GM18505 (cell line): Measurements from ENCODE around the gene ABCB9.
"Not testable (repeated sequence)": the region's sequence is repeated elsewhere in the genome, so short reads cannot be mapped to it uniquely, and the experiment has no call there.

Experiments used
- ATAC-seq: cut with Tn5 transposase; IDR thresholded peaks from one replicate; pipeline ENCODE4 v1.9.1; 2021; ENCODE audit not compliant: unreplicated experiment
- POLR2A ChIP-seq: IDR thresholded peaks from 4 replicates; pipeline ENCODE4 v1.6.1; 2011; ENCODE audit warnings: borderline replicate concordance; ENCODE audit not compliant: insufficient read depth, insufficient read length; ENCODE audit errors: extremely low read depth

The ABCB9 gene

GRCh38 chr12:122965851-122966742, at the start of gene ABCB9:
Gene ABCB9, minus strand, starts transcription at chr12:122966463. Its CDS starts 6,228 bp downstream, at chr12:122960235.
- peak; percentile 79 for ATAC-seq
- peak; percentile 16 for TF ChIP-seq POLR2A

DNA sequence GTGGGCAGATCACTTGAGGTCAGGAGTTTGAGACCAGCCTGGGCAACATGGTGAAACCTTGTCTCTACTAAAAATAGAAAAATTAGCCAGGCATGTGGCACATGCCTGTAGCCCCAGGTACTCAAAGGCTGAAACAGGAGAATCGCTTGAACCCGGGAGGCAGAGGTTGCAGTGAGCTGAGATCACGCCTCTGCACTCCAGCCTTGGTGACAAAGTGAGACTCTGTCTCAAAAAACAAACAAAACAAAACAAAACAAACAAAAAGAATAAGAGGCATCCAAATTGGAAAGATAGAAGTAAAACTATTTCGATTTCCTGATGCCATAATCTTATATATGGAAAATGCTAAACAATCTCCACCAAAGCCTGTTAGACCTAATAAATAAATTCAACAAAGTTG, 48.2 kb upstream of the ABCB9 start:
- ATAC-seq: not testable (repeated sequence)

DNA sequence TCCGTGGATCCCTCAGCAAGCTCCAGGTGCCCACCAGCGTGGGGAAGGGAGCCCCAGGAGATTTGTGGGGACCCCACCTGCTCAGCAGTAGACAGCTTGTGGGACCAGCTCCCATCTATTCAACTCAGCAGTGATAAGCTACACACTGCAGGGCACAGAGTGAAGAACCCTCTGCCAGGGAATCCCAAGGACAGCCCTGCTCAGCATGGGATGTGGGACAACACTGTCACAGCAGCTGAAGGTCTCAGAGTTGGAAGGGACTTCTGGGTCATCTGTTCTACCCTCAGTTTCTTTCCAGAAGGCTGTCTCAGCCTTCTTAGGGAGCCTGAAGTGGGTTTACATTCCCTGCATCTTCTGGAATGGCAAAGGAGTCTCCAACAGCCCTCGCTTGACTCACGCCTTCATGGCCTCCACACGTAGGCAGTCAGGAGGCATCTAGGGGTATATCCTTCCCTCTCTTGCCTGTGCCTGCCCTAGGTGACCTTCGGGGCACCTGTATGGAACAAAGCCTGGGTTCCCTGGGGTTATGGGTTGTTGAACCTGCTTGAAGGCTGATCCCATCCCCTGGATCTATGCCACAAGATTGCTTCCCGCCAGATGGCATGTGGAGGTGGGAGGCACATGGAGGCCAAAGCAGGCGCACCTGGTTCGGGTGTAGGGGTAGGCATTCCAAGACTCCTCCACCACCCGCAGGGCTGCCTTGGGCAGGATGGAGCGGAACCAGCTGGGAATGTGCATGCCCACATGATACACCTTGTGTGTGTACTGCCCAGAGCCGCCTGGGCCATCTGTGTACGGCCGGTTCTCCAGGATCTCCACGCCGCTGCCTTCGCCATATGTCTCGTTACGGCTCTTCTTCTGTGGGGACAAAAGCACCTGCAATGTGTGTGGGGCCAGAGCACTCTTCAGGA, 47.2 kb upstream of the ABCB9 start:
- TF ChIP-seq POLR2A: no peak
- ATAC-seq: no peak

DNA sequence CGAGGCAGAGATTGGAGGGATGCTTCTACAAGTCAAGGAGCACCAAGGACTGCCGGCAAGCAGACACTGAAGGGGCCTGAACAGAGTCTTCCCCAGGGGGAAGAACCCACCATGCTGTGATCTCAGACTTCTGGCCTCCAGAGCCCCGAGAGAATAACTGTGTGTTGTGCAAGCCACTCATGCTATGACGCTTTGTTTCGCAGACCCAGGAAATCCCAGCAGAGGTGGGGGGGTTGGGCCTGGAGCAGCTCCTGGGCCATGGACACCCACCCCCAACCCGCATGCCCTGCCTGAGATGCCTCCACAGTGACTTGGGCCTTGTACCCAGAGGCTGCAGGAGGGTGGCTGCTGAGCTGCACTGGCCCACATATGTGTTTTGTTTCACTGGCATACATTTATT, 45.4 kb upstream of the ABCB9 start:
- TF ChIP-seq POLR2A: no peak
- ATAC-seq: no peak

DNA sequence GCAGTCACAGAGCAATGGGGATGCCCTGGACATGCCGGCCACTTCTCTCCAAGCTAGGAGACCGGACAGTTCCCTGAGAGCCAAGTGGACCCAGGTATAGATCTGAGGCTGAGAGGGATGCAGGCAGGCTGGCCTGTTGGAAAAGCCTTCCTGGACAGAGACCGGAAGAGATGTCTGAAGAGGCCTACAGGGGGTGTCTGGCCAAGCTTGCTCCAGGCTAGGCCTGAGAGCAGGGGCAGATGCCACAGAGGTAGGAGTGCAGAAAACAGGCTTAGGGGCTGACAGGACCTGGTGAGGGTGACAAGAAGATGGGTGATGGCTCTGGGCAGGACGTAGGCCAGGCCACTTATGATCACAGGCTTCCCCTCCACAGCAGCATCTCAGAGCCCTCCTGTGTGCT, 44.4 kb upstream of the ABCB9 start:
- ATAC-seq: no peak
- no peak for TF ChIP-seq POLR2A

DNA sequence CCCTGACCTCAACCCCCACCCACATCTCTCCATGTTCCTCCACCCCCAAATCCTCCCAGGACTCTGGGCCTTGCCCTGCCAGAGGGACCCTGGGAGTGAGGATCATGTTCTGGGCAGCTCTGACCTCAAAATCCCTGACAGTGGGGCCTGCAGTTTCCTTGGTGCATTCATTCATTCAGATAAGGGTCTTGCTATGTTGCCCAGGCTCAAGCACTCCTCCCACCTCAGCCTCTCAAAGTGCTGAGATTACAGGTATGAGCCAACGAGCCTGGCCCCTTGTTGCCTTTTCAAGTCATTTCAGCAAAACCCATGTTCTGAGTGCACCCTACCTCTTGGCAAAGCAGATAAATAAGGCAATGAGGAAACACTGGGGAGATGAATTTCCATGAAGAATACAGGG, 43.8 kb upstream of the ABCB9 start:
- no peak for TF ChIP-seq POLR2A
- ATAC-seq: no peak

GRCh38 chr12:123006977-123007376, 40.7 kb upstream of the ABCB9 start:
- no peak for ATAC-seq
- no peak for TF ChIP-seq POLR2A

- TF ChIP-seq POLR2A: no peak
- no peak for ATAC-seq
These were observed 38.9 kb upstream of the ABCB9 start for GRCh38 chr12:123005081-123005626.

DNA sequence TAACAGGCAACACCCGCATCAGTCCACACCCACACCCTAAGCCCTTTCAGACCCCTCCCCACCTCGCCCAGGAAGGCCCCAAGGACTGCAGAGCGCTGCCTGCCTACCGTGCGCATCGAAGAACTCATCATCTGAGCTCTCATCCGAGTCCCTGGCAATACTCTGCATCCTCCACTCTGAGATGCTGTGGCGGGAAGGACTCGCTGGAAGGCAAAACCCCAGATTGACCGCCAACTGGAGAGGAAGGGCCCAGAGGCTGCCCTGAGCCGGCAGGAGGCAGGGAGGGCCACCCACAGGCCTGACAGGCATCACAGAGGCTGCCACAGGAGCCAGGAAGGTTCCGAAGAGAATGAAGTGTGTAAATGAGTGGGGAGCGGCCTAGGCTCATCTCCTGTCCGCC, 38.0 kb upstream of the ABCB9 start:
- no peak for ATAC-seq
- TF ChIP-seq POLR2A: no peak

DNA sequence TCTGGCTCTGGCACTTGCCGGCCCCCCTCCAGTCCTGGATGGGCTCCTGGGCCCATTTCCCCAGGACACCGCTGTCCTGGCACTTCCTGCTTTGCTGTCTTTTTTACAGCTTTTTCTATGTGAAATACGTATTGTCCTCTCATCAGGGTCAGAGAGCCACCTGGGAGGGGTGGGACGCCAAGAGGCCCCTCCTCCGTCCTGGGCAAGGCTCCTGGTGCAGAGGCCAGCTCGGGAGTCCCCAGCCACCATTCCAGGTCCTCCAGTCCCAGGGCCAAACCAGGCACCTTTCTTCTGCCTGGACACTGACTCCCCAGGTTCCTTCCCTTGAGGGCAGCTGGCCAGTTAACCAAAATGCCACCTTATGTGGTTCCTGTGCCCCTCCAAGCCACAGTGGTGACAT, 37.0 kb upstream of the ABCB9 start:
- TF ChIP-seq POLR2A: no peak
- no peak for ATAC-seq

DNA sequence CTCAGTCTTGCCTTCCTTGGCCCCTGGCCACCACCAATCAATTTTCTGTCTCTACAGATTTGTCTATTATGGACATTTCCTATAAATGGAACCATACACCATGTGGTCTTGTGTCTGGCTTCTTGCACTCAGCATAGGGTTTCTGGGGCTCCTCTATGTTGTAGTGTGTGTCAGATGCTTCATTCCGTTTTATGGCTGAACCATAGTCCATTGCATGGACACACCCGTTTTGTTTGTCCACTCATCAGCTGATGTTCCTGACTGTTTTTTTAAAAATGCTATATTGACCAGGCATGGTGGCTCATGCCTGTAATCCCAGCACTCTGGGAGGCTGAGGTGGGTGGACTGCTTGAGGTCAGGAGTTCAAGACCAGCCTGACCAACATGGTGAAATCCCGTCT, 35.2 kb upstream of the ABCB9 start:
- TF ChIP-seq POLR2A: no peak
- ATAC-seq: no peak

GRCh38 chr12:123000578-123000977, 34.3 kb upstream of the ABCB9 start:
- no peak for ATAC-seq
- no peak for TF ChIP-seq POLR2A

- no peak for TF ChIP-seq POLR2A
- ATAC-seq: no peak
These were observed 33.7 kb upstream of the ABCB9 start for GRCh38 chr12:122999986-123000420.

GRCh38 chr12:122999196-122999946, 33.1 kb upstream of the ABCB9 start:
- ATAC-seq: no peak
- TF ChIP-seq POLR2A: no peak

DNA sequence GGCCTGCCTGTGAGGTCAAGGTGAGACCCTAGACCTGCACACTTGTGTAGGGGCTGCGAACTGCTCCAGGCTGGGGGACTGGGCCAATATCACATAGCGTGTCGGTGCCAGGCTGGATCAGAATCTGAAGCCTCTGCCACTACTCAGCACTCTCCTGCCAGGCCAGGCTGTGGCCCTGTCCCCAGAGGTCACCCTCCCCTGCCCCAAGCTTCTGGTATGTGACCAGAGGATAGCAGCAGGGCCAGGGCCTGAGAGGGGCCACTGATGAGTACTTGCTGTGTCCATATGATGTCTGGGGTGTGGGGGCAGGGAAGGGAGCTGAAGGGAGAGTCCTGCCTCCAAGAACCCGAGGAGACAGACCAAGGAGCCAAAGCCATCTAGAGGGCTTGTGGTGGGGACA, 32.1 kb upstream of the ABCB9 start:
- ATAC-seq: no peak
- no peak for TF ChIP-seq POLR2A
